ENCODE data around the gene AK2.

Gene AK2

GRCh38 chr1:33021567-33022431, 14.9 kb downstream of the AK2 start:
- DNase-seq, result no peak

- DNase-seq, result no peak
These were observed 18.6 kb downstream of the AK2 start for GRCh38 chr1:33018112-33018511.

GRCh38 chr1:33017175-33017574, 19.5 kb downstream of the AK2 start:
- no peak for DNase-seq

- DNase-seq, result no peak
These were observed 21.5 kb downstream of the AK2 start for GRCh38 chr1:33015216-33015615.

GRCh38 chr1:33014464-33015163, 22.1 kb downstream of the AK2 start:
- no peak for DNase-seq

GRCh38 chr1:33013791-33014190, 22.9 kb downstream of the AK2 start:
- DNase-seq, result no peak

GRCh38 chr1:33012165-33012564, 24.5 kb downstream of the AK2 start:
- no peak for DNase-seq

- no peak for DNase-seq
These were observed 25.6 kb downstream of the AK2 start for GRCh38 chr1:33010932-33011731.

- no peak for DNase-seq
These were observed 27.1 kb downstream of the AK2 start for GRCh38 chr1:33009561-33009960.

- DNase-seq, result no peak
These were observed 28.4 kb downstream of the AK2 start for GRCh38 chr1:33008051-33008914.

- peak; percentile 14 for DNase-seq
These were observed 29.3 kb downstream of the AK2 start for GRCh38 chr1:33007190-33008050.

- DNase-seq, result no peak
These were observed 30.8 kb downstream of the AK2 start for GRCh38 chr1:33005838-33006421.

GRCh38 chr1:33005117-33005837, 31.4 kb downstream of the AK2 start:
- DNase-seq, result no peak

GRCh38 chr1:33004613-33005012, 32.1 kb downstream of the AK2 start:
- DNase-seq, result no peak

- no peak for DNase-seq
These were observed 33.0 kb downstream of the AK2 start for GRCh38 chr1:33003657-33004056.

- no peak for DNase-seq
These were observed 34.7 kb downstream of the AK2 start for GRCh38 chr1:33002006-33002405.

GRCh38 chr1:33001282-33001681, 35.4 kb downstream of the AK2 start:
- DNase-seq, result no peak

- DNase-seq, result no peak
These were observed 36.2 kb downstream of the AK2 start for GRCh38 chr1:33000427-33001026.

- no peak for DNase-seq
These were observed 37.7 kb downstream of the AK2 start for GRCh38 chr1:32998997-32999396.

GRCh38 chr1:32998064-32998463, 38.6 kb downstream of the AK2 start:
- no peak for DNase-seq

All from NCI-H1436 treated with DMSO at 0.1 percent for 48 hours (cell line).